Neural cell (in vitro differentiated cells): ENCODE measurements around the gene FBXO40. TPM values are rescaled to one million over a fixed set of nuclear protein-coding genes. Genes with fewer than 3 reads are reported as not detected.
"Not testable (repeated sequence)": the region's sequence is repeated elsewhere in the genome, so short reads cannot be mapped to it uniquely, and the experiment has no call there.

ENCODE experiments used
- H2AFZ ChIP-seq: fragments of 200-600, 300-800 bp; sonication (generic), shearing (Covaris generic); 2 replicates; pipeline ENCODE4 v1.6.0; 2014; ENCODE audit warnings: low read depth, mild to moderate bottlenecking, antibody characterized with exemption, low read length, moderate library complexity
- H3F3A ChIP-seq: fragments of 200-600 bp; shearing (Covaris generic); 2 replicates; pipeline ENCODE4 v1.6.1; 2016; ENCODE audit warnings: mild to moderate bottlenecking, moderate library complexity, mixed read lengths, antibody characterized with exemption, low read length; ENCODE audit not compliant: insufficient read depth, poor library complexity, severe bottlenecking
- H3K27ac ChIP-seq: fragments of 200-600, 300-800 bp; sonication (generic), shearing (Covaris generic); 2 replicates; pipeline ENCODE4 v1.5.1; 2014; ENCODE audit warnings: mild to moderate bottlenecking, low read length, moderate library complexity
- H3K27me3 ChIP-seq: fragments of 300-800, 200-600 bp; sonication (generic), shearing (Covaris generic); 2 replicates; pipeline ENCODE4 v1.6.0; 2014; ENCODE audit warnings: mild to moderate bottlenecking, low read depth, low read length, moderate library complexity; ENCODE audit not compliant: insufficient read depth
- H3K36me3 ChIP-seq: fragments of 300-800, 200-600 bp; sonication (generic), shearing (Covaris generic); 2 replicates; pipeline ENCODE4 v1.5.1; 2014; ENCODE audit warnings: mild to moderate bottlenecking, antibody characterized with exemption, low read length, moderate library complexity; ENCODE audit not compliant: insufficient read depth
- H3K4me2 ChIP-seq: fragments of 300-800, 200-600 bp; sonication (generic), shearing (Covaris generic); 2 replicates; pipeline ENCODE4 v1.6.0; 2014; ENCODE audit warnings: mild to moderate bottlenecking, low read length
- H3K4me3 ChIP-seq: fragments of 300-800, 200-600 bp; sonication (generic), shearing (Covaris generic); 2 replicates; pipeline ENCODE4 v1.5.1; 2014; ENCODE audit warnings: mild to moderate bottlenecking, low read length, moderate library complexity
- H3K79me2 ChIP-seq: fragments of 200-600 bp; shearing (Covaris generic); replicated peaks from 2 replicates; pipeline ENCODE4 v1.6.0; 2014; ENCODE audit warnings: mild to moderate bottlenecking, low read length, moderate library complexity; ENCODE audit not compliant: insufficient read depth
- H3K9ac ChIP-seq: fragments of 300-800, 200-600 bp; sonication (generic), shearing (Covaris generic); 2 replicates; pipeline ENCODE4 v1.6.1; 2016; ENCODE audit warnings: mild to moderate bottlenecking, low read length, mixed read lengths
- H3K9me2 ChIP-seq: fragments of 200-600 bp; shearing (Covaris generic); 2 replicates; pipeline ENCODE4 v1.6.1; 2016; ENCODE audit warnings: mild to moderate bottlenecking, low read length, mixed read lengths; ENCODE audit not compliant: insufficient read depth
- H3K9me3 ChIP-seq: fragments of 200-600, 300-800 bp; sonication (generic), shearing (Covaris generic); 2 replicates; pipeline ENCODE4 v1.6.1; 2016; ENCODE audit warnings: mild to moderate bottlenecking, mixed run types, low read length, moderate library complexity, mixed read lengths
- H4K20me1 ChIP-seq: fragments of 200-600 bp; shearing (Covaris generic); 2 replicates; pipeline ENCODE4 v1.6.1; 2016; ENCODE audit warnings: mild to moderate bottlenecking, mixed run types; ENCODE audit not compliant: insufficient read depth
- EP300 ChIP-seq: fragments of 450-650 bp; conservative IDR thresholded peaks from 2 replicates; pipeline ENCODE4 v1.6.1; 2014; ENCODE audit warnings: antibody characterized with exemption, mild to moderate bottlenecking, moderate library complexity; ENCODE audit not compliant: poor library complexity, severe bottlenecking
- EZH2 ChIP-seq: fragments of 200-600, 300-800 bp; shearing (Covaris generic), sonication (generic); IDR thresholded peaks from 2 replicates; pipeline ENCODE4 v1.6.1; 2014; ENCODE audit warnings: antibody characterized with exemption, low read length, borderline replicate concordance, mild to moderate bottlenecking; ENCODE audit not compliant: insufficient read depth, poor library complexity, severe bottlenecking
- MXI1 ChIP-seq: fragments of 450-650 bp; conservative IDR thresholded peaks from 2 replicates; pipeline ENCODE4 v1.6.1; 2014; ENCODE audit warnings: antibody characterized with exemption, mild to moderate bottlenecking; ENCODE audit not compliant: poor library complexity, severe bottlenecking
- POLR2AphosphoS5 ChIP-seq: IDR thresholded peaks from 2 replicates; pipeline ENCODE4 v1.6.1; 2012
- RAD21 ChIP-seq: fragments of 450-650 bp; conservative IDR thresholded peaks from 2 replicates; pipeline ENCODE4 v1.6.1; 2014; ENCODE audit warnings: antibody characterized with exemption, mild to moderate bottlenecking, moderate library complexity
- REST ChIP-seq: IDR thresholded peaks from 2 replicates; pipeline ENCODE4 v1.6.1; 2012; ENCODE audit warnings: borderline replicate concordance
- SMC3 ChIP-seq: fragments of 450-650 bp; conservative IDR thresholded peaks from 2 replicates; pipeline ENCODE4 v1.6.1; 2014; ENCODE audit warnings: antibody characterized with exemption, mild to moderate bottlenecking, moderate library complexity; ENCODE audit not compliant: poor library complexity
- TAF1 ChIP-seq: IDR thresholded peaks from 2 replicates; pipeline ENCODE4 v1.6.1; 2012; ENCODE audit warnings: low read depth
- polyA plus RNA-seq: library from polyadenylated mRNA; depleted of rRNA; stranded (reverse); fragments of >200 nt; gene quantifications from 2 replicates; pipeline ENCODE4 v1.2.3, GENCODE V29; 2014
- TF ChIP-seq, protein P1 (sequence below): fragments of 450-650 bp; IDR thresholded peaks from 2 replicates; pipeline ENCODE4 v1.5.1; 2014; ENCODE audit warnings: antibody characterized with exemption, mild to moderate bottlenecking, moderate library complexity; ENCODE audit not compliant: poor library complexity, severe bottlenecking

FBXO40 gene
- polyA plus RNA-seq, 1 donor from 2014 or later: not detected

DNA sequence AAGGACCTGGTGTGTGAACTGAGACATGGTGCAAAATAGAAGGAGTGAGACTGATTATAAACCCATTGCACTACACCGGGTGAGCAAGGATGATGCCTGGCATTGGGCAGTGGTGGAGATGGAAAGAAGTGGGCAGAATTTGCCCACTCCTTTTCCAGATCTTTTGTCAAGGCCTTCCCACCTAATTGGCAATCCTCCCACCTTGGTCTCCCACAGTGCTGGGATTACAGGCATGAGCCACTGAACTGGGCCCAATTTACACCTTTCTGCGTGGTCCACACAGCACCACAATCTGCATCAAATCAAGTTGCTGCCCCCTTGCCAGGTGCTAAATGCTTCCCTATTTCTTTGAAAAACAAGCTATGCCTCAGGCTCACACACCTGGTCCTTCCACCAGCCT, 5.4 kb downstream of the FBXO40 start:
- no peaks in the 10 kb centered on the region for H4K20me1 ChIP-seq
- H3K27ac ChIP-seq: no peak overlapping the region
- H3K4me2 ChIP-seq: no peak overlapping the region
- H2AFZ ChIP-seq: no peak overlapping the region
- H3K9me3 ChIP-seq: no peaks in the 10 kb centered on the region
- no peak for TF ChIP-seq SMC3
- no peak for TF ChIP-seq EZH2
- TF ChIP-seq POLR2AphosphoS5: no peak
- no peak for TF ChIP-seq TAF1
- no peak for TF ChIP-seq REST
- no peak for TF ChIP-seq RAD21
- TF ChIP-seq, protein P1, sequence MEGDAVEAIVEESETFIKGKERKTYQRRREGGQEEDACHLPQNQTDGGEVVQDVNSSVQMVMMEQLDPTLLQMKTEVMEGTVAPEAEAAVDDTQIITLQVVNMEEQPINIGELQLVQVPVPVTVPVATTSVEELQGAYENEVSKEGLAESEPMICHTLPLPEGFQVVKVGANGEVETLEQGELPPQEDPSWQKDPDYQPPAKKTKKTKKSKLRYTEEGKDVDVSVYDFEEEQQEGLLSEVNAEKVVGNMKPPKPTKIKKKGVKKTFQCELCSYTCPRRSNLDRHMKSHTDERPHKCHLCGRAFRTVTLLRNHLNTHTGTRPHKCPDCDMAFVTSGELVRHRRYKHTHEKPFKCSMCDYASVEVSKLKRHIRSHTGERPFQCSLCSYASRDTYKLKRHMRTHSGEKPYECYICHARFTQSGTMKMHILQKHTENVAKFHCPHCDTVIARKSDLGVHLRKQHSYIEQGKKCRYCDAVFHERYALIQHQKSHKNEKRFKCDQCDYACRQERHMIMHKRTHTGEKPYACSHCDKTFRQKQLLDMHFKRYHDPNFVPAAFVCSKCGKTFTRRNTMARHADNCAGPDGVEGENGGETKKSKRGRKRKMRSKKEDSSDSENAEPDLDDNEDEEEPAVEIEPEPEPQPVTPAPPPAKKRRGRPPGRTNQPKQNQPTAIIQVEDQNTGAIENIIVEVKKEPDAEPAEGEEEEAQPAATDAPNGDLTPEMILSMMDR: no peak
- no peak for TF ChIP-seq MXI1
- no peak for TF ChIP-seq EP300
- H3F3A ChIP-seq: no peaks in the 10 kb centered on the region
- no peak overlapping the region for H3K4me3 ChIP-seq
- no peaks in the 10 kb centered on the region for H3K9me2 ChIP-seq
- H3K36me3 ChIP-seq: no peaks in the 10 kb centered on the region
- H3K79me2 ChIP-seq: no peaks in the 10 kb centered on the region
- no peak overlapping the region for H3K9ac ChIP-seq
- H3K27me3 ChIP-seq: no peaks in the 10 kb centered on the region

- H3K27ac ChIP-seq, H3K27me3 ChIP-seq, H4K20me1 ChIP-seq, H3F3A ChIP-seq, H3K4me2 ChIP-seq, H3K9ac ChIP-seq, H3K36me3 ChIP-seq, H3K79me2 ChIP-seq, H3K4me3 ChIP-seq, H2AFZ ChIP-seq, H3K9me2 ChIP-seq, H3K9me3 ChIP-seq: not testable (repeated sequence)
Measured at GRCh38 chr3:121599900-121600299, 6.7 kb downstream of the FBXO40 start.

DNA sequence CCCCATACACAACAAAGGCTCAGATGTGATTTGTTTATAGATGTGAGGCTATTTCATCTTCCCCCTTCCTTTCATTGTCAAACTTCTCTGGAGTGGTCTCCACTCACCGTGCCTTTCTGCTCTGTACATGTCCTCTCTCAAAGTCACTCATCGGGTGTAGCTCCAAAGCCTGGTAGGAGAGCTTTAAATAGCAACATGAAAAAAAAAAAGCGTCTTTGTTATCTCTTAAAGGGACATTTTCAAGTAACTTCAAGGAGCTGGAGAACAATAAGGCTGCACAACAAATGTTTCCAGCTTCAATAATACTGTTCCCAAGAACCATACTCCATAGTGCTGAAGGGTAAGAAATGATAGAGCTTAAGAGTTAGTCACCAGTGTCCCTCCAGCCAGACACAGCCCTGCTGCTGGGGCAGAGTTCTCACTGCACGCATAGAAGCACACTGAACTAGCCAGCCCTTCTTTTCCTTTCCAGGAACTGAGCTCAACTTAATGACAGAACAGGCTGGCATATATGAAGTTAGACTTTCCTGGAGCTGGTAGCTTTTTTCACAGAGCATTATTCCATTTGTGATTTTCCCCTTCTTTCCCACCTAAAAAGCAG, 8.1 kb downstream of the FBXO40 start:
- H3K36me3 ChIP-seq: no peaks in the 10 kb centered on the region
- TF ChIP-seq TAF1 (no peak), REST (no peak)
- TF ChIP-seq, protein P1: no peak
- H3K9ac ChIP-seq: no peak overlapping the region
- no peak overlapping the region for H3K4me3 ChIP-seq
- H3K27ac ChIP-seq: no peak overlapping the region
- H3K79me2 ChIP-seq: no peaks in the 10 kb centered on the region
- H3K9me3 ChIP-seq: no peaks in the 10 kb centered on the region
- no peaks in the 10 kb centered on the region for H3K27me3 ChIP-seq
- H4K20me1 ChIP-seq: no peaks in the 10 kb centered on the region
- no peak overlapping the region for H2AFZ ChIP-seq
- no peaks in the 10 kb centered on the region for H3F3A ChIP-seq
- H3K9me2 ChIP-seq: no peaks in the 10 kb centered on the region
- no peak overlapping the region for H3K4me2 ChIP-seq
